ENCODE data around the gene ST6GALNAC1. TPM values are rescaled to one million over a fixed set of nuclear protein-coding genes. Genes with fewer than 3 reads are reported as not detected.

The ST6GALNAC1 gene
- total and polyA plus RNA-seq, 2 of the 13 experiments (the other 11 are each of a cell fraction or from before 2014, with no cell fraction given) = not detected

DNA sequence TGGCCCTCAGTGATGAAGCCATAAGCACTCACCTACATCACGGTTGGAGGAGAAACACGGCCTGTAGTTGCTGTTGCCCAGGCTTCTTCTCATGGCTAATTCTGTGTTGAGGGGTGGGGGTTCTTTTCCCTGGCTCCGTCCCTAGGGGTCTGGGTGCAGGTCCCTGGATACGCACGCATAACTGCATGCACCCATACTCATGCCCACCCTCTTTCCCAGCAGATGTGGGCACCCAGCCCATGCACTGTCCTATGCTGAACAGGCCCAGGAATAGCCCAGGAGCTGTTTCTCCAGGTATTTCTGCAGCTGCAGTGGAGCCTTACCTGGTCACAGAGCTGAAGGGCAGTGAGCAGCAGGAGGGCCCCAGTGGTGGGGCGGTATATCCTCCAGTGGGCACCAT is 18.1 kb downstream of the ST6GALNAC1 start:
- H2AFZ ChIP-seq (ENCODE audit: low read length) = no peak overlapping the region
- 77% methylated on average over 6 of the region's 6 CpGs for WGBS (ENCODE audit: low lambda C conversion rate)
- POLR2A ChIA-PET = interaction anchor here (3.2 to 3.6 kb wide), 2 partner anchors 46 to 68 kb away, joined by 17 to 22 read pairs; no protein-coding TSS in a partner anchor
- no peak overlapping the region for H3K4me3 ChIP-seq (replicated peaks in 1 of 3; ENCODE audit: insufficient read depth in 1 of 3, low read depth in 2 of 3, low read length in 3 of 3)
- H3K9ac ChIP-seq (ENCODE audit: insufficient read depth, low read depth, low read length) = no peak overlapping the region
- no peaks in the 10 kb centered on the region for H3K36me3 ChIP-seq (replicated peaks in 1 of 2; ENCODE audit: control insufficient read depth in 1 of 2, insufficient read depth in 2 of 2, low read length in 2 of 2)
- intact Hi-C loops (cut with micrococcal nuclease; ENCODE audit: unreplicated experiment) = no loop called here
- H3K27ac ChIP-seq (ENCODE audit: extremely low read length, insufficient read depth, low read length) = no peak overlapping the region
- CTCF ChIA-PET (ENCODE audit: low intra/inter-chr PET ratio, low total read pairs) = interaction anchor here (2.9 kb wide), 1 partner anchor 103 kb away, joined by 21 read pairs; no protein-coding TSS in a partner anchor
- no peak overlapping the region for H3K4me2 ChIP-seq (ENCODE audit: low read depth, low read length)
- H3K4me1 ChIP-seq (ENCODE audit: insufficient read depth, low read length) = peaks cover 26% of the 10 kb centered on the region
- in situ Hi-C loops (cut with HindIII; ENCODE audit: extremely low pct_ligation_motif_present, low pct_unique_long_range_greater_than_20kb) = loop anchor here (5.0 to 10.0 kb wide), 2 partner anchors 61 to 103 kb away; a partner anchor contains a TSS
- H3K27me3 ChIP-seq (ENCODE audit: control insufficient read depth in 1 of 2, insufficient read depth in 2 of 2, low read length in 2 of 2) = peaks cover 0 to 2% of the 10 kb centered on the region in 2 experiments; a peak in 1 of 5 replicates
- no peaks in the 10 kb centered on the region for H3K79me2 ChIP-seq (ENCODE audit: insufficient read depth, low read length)
- no peaks in the 10 kb centered on the region for H4K20me1 ChIP-seq (ENCODE audit: insufficient read depth, low read length)
- FAIRE-seq (no peak), ATAC-seq (no peak), DNase-seq (ENCODE audit: low spot score) (no peak)
- TF ChIP-seq SYNCRIP (IDR thresholded peaks at IDR 0.05; ENCODE audit: insufficient read depth, low read depth, low read length) (no peak), PHF21A (CRISPR knock-in tag; IDR thresholded peaks at IDR 0.05) (no peak), AHR (CRISPR knock-in tag; IDR thresholded peaks at IDR 0.05) (no peak), ZFP37 (CRISPR knock-in tag; IDR thresholded peaks at IDR 0.05; ENCODE audit: borderline replicate concordance) (no peak), POLR2A (IDR thresholded peaks at IDR 0.05; ENCODE audit: insufficient read depth in 1 of 2, low read depth in 2 of 2, low read length in 2 of 2) (no peak), ZNF205 (CRISPR knock-in tag; IDR thresholded peaks at IDR 0.05) (no peak), ZNF776 (CRISPR knock-in tag; IDR thresholded peaks at IDR 0.05) (no peak)
- TF ChIP-seq, protein P1, sequence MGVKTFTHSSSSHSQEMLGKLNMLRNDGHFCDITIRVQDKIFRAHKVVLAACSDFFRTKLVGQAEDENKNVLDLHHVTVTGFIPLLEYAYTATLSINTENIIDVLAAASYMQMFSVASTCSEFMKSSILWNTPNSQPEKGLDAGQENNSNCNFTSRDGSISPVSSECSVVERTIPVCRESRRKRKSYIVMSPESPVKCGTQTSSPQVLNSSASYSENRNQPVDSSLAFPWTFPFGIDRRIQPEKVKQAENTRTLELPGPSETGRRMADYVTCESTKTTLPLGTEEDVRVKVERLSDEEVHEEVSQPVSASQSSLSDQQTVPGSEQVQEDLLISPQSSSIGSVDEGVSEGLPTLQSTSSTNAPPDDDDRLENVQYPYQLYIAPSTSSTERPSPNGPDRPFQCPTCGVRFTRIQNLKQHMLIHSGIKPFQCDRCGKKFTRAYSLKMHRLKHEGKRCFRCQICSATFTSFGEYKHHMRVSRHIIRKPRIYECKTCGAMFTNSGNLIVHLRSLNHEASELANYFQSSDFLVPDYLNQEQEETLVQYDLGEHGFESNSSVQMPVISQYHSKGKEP (CRISPR knock-in tag; IDR thresholded peaks at IDR 0.05) = no peak
- TF ChIP-seq, protein P2, sequence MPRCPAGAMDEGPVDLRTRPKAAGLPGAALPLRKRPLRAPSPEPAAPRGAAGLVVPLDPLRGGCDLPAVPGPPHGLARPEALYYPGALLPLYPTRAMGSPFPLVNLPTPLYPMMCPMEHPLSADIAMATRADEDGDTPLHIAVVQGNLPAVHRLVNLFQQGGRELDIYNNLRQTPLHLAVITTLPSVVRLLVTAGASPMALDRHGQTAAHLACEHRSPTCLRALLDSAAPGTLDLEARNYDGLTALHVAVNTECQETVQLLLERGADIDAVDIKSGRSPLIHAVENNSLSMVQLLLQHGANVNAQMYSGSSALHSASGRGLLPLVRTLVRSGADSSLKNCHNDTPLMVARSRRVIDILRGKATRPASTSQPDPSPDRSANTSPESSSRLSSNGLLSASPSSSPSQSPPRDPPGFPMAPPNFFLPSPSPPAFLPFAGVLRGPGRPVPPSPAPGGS (CRISPR knock-in tag; IDR thresholded peaks at IDR 0.05) = no peak
- no peaks in the 10 kb centered on the region for H3K9me3 ChIP-seq (ENCODE audit: low read length)
- no TSS peak for BruUV-seq (replicated peaks)

Measured in HepG2 (cell line).